ES-I3 (cell line): ENCODE measurements around the gene TMEM63A.

Source experiments
- H3K36me3 ChIP-seq: 2 replicates; pipeline ENCODE4 v1.6.1; 2013; ENCODE audit warnings: mild to moderate bottlenecking, low read length, control low read depth, moderate library complexity; ENCODE audit not compliant: insufficient read depth
- H3K4me1 ChIP-seq: 2 replicates; pipeline ENCODE4 v1.6.1; 2013; ENCODE audit warnings: mild to moderate bottlenecking, control low read depth, low read length; ENCODE audit not compliant: insufficient read depth
- H3K9ac ChIP-seq: 2 replicates; pipeline ENCODE4 v1.6.1; 2013; ENCODE audit warnings: low read depth, mild to moderate bottlenecking, low read length, moderate library complexity
- H3K9me3 ChIP-seq: 2 replicates; pipeline ENCODE4 v1.6.1; 2013; ENCODE audit warnings: mild to moderate bottlenecking, low read length, moderate library complexity; ENCODE audit not compliant: control insufficient read depth, insufficient read depth

Gene TMEM63A

GRCh38 chr1:225883616-225884265, 1.6 kb upstream of the TMEM63A start:
- H3K9me3 ChIP-seq = no peaks in the 10 kb centered on the region
- H3K9ac ChIP-seq = no peak overlapping the region
- peaks cover 11% of the 10 kb centered on the region for H3K4me1 ChIP-seq
- no peaks in the 10 kb centered on the region for H3K36me3 ChIP-seq

- no peaks in the 10 kb centered on the region for H3K36me3 ChIP-seq
These were observed 775 bp upstream of the TMEM63A start for GRCh38 chr1:225882694-225883615.

GRCh38 chr1:225881081-225881958, 860 bp downstream of the TMEM63A start:
- peaks cover 4% of the 10 kb centered on the region; the same call in 1 of the 2 replicates for H3K36me3 ChIP-seq
- H3K4me1 ChIP-seq = peaks cover 18% of the 10 kb centered on the region
- peak overlapping the region; percentile 90 for H3K9ac ChIP-seq
- no peaks in the 10 kb centered on the region for H3K9me3 ChIP-seq

More at GRCh38 chr1:225882694-225883615, 775 bp upstream of the TMEM63A start:
- Histone ChIP-seq H3K9ac (peak overlapping the region; percentile 90), H3K9me3 (no peaks in the 10 kb centered on the region), H3K4me1 (peaks cover 14% of the 10 kb centered on the region)

GRCh38 chr1:225880636-225881035, 1.5 kb downstream of the TMEM63A start:
- H3K9ac ChIP-seq = no peak overlapping the region

DNA sequence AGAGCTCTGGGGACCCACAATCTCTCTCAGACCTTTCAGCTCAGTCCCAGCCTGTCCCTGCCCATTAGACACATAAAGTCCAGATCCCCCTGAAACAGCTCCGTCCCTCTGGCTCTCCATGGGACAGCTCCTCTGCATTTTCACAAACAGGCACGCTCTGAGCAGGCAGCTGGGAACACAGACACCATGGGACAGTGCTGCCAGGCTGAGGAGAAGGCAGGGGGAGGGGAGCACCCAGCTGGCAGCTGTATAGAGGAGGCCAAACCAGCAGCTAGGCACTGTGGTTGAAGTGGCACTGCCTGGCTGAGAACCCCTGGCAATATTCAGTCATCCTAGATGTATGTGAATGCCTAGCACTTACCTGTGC, 2.0 kb downstream of the TMEM63A start:
- H3K36me3 ChIP-seq = peaks cover 5% of the 10 kb centered on the region
- H3K9me3 ChIP-seq = no peaks in the 10 kb centered on the region
- H3K4me1 ChIP-seq = peaks cover 21% of the 10 kb centered on the region
- H3K9ac ChIP-seq = no peak overlapping the region

More at GRCh38 chr1:225880636-225881035, 1.5 kb downstream of the TMEM63A start:
- peaks cover 19% of the 10 kb centered on the region for H3K4me1 ChIP-seq
- no peaks in the 10 kb centered on the region for H3K9me3 ChIP-seq
- H3K36me3 ChIP-seq = peaks cover 4% of the 10 kb centered on the region; the same call in 1 of the 2 replicates

GRCh38 chr1:225879521-225880221, 2.5 kb downstream of the TMEM63A start:
- Histone ChIP-seq H3K9ac (no peak overlapping the region), H3K4me1 (peaks cover 23% of the 10 kb centered on the region)

DNA sequence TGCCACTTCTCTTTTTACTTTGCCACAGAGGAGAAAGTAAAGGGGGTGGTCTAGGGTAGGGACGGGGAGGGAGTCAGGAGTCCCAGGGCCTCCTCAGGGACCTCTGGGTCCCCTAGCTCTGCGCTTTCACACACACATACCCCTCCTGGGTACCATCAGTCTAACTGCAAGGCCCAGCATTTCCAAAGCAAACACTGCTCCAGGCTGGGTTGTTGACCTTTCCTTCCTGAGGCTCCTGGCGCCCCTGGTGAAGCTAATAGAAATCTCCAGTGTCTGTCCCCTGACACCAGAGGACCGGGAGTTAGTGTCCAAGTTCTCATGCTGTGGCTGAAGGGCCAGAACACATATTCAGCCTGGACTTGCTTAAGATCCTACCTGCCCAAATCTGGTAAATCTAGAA, 3.9 kb downstream of the TMEM63A start:
- peaks cover 23% of the 10 kb centered on the region for H3K4me1 ChIP-seq
- peaks cover 16% of the 10 kb centered on the region for H3K36me3 ChIP-seq
- H3K9me3 ChIP-seq = no peaks in the 10 kb centered on the region
- H3K9ac ChIP-seq = no peak overlapping the region

More at GRCh38 chr1:225879521-225880221, 2.5 kb downstream of the TMEM63A start:
- Histone ChIP-seq H3K36me3 (peaks cover 7% of the 10 kb centered on the region), H3K9me3 (no peaks in the 10 kb centered on the region)

GRCh38 chr1:225877580-225877979, 4.6 kb downstream of the TMEM63A start:
- H3K9me3 ChIP-seq = no peaks in the 10 kb centered on the region
- H3K4me1 ChIP-seq = peaks cover 23% of the 10 kb centered on the region
- H3K36me3 ChIP-seq = peaks cover 20% of the 10 kb centered on the region
- no peak overlapping the region for H3K9ac ChIP-seq

DNA sequence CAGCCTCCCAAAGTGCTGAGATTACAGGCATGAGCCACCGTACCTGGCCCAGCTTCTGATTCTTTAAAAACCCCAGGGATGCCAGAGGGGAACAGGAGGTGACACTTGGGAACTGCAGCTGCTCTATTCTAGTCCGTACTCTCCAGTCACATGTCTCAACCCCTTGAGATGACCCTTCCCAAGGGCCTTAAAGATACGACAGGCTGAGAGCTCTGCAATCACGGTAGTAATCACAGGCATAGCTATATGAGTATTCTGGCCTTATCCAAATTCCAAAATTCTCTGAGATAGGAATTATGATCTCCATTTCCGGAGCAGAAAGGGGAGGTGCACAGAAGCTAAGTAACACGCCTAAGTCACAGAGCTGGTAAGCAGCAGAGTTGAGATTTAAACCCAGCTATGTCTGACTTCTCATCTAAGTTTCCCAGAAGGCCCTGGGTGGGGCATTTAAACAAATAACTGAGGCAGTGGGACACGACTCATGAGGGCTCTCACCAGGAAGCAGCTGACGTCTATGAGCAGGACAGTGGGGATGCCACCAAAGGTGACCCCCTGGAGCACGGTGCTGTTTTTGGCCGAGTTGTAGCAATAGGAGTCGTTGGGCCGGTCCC, 5.2 kb downstream of the TMEM63A start:
- H3K36me3 ChIP-seq = peaks cover 20% of the 10 kb centered on the region
- no peak overlapping the region for H3K9ac ChIP-seq
- no peaks in the 10 kb centered on the region for H3K9me3 ChIP-seq
- H3K4me1 ChIP-seq = peaks cover 25% of the 10 kb centered on the region

GRCh38 chr1:225875044-225875815, 7.0 kb downstream of the TMEM63A start:
- Histone ChIP-seq H3K9me3 (no peaks in the 10 kb centered on the region), H3K36me3 (peaks cover 20% of the 10 kb centered on the region), H3K9ac (no peak overlapping the region), H3K4me1 (peaks cover 21% of the 10 kb centered on the region)

DNA sequence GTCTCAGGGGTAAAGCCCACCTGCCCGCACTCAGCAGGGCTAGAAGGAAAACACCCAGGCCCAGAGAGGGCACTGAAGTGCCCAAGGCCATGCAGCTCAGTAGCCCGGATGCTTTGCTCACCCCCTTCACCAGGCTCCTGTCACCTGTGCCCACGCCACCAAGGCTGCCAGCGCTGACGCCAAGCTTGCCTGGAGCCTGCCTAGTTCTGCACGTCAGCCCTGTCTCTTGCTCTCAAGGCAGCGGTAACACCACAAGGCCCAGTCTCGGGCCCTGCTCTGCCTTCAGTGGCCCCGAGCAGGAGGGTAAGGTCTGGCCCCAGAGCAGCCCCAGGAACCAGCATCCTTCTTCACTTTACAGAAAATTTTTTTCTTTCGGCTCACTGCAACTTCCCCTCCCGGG, 7.7 kb downstream of the TMEM63A start:
- H3K9ac ChIP-seq = no peak overlapping the region
- peaks cover 16% of the 10 kb centered on the region for H3K4me1 ChIP-seq
- H3K36me3 ChIP-seq = peaks cover 20% of the 10 kb centered on the region
- H3K9me3 ChIP-seq = no peaks in the 10 kb centered on the region

DNA sequence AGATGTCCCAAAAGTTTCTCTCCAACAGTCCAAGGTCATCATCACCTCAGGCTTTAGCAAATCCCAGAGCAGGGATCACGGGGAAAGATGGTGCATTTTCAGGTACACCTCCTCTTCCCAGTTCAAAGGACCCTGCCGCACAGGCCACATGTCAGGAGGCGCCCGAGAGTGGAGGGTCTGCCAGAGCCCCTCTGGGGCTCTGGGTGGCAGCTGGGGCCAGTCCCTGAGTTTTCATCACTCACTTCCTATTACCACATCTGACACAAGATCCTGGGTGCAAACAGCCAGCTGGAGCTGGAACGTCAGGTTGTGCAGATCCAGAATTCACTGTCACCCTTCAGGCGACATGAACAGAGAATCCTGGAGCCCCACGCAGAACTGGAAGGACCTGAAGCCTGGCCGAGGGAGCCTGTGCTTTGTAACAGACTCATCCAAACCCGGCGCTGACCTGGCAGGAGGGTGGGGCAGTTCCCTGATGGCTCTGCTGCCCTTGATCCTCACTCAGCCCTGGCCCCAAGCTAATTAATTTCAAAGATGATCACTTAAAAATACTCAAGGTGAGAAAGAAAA, 8.8 kb downstream of the TMEM63A start:
- H3K36me3 ChIP-seq = peaks cover 20% of the 10 kb centered on the region
- no peaks in the 10 kb centered on the region for H3K9me3 ChIP-seq
- no peak overlapping the region for H3K9ac ChIP-seq
- peaks cover 16% of the 10 kb centered on the region for H3K4me1 ChIP-seq
